Gastrocnemius medialis (tissue), 4 donors: ENCODE data around the gene BSN. TPM values are rescaled to one million over a fixed set of nuclear protein-coding genes. Genes with fewer than 3 reads are reported as not detected.
A peak's percentile ranks its signal among the peaks of the same experiment; 100 is the strongest.

ENCODE experiments used
- ATAC-seq, 2 donors: fragments of 150-250 bp; one replicate each; pipeline ENCODE4 v1.9.1; 2016
- DNase-seq, 2 donors: peaks; one replicate each; pipeline ENCODE4 v3.0.0-alpha.2; 2019
- H3K27ac ChIP-seq, 4 donors: fragments of 200-600 bp; sonication (generic); 1 replicate in 1 of 4; 2 replicates in 3 of 4; pipeline ENCODE4 v1.5.1; 2016 to 2018; ENCODE audit warnings: mild to moderate bottlenecking in 2 of 4, moderate library complexity in 1 of 4
- H3K27me3 ChIP-seq, 3 donors: fragments of 200-600 bp; sonication (generic) in 2 of 3; 1 replicate in 1 of 3; 2 replicates in 2 of 3; pipeline versions ENCODE4 v1.5.1 to v1.6.0; 2016 to 2019; ENCODE audit warnings: mild to moderate bottlenecking in 1 of 3, moderate library complexity in 1 of 3
- H3K36me3 ChIP-seq, 2 donors: fragments of 200-600 bp; sonication (generic) in 1 of 2; one replicate each; pipeline ENCODE4 v1.5.1; 2017 to 2018
- H3K4me1 ChIP-seq, 2 donors: fragments of 200-600 bp; sonication (generic) in 1 of 2; one replicate each; pipeline ENCODE4 v1.5.1; 2016 to 2017; ENCODE audit warnings: mild to moderate bottlenecking in 2 of 2
- H3K4me3 ChIP-seq, 4 donors: fragments of 200-600 bp; sonication (generic) in 3 of 4; 1 replicate in 1 of 4; 2 replicates in 3 of 4; pipeline ENCODE4 v1.5.1; 2016 to 2019; ENCODE audit warnings: mild to moderate bottlenecking in 2 of 4
- H3K9me3 ChIP-seq, 3 donors: fragments of 200-600 bp; sonication (generic) in 2 of 3; 1 replicate in 1 of 3; 2 replicates in 2 of 3; pipeline ENCODE4 v1.5.1; 2016 to 2019
- POLR2A ChIP-seq, 2 donors: fragments of 450-650 bp; IDR thresholded peaks; one replicate each; pipeline ENCODE4 v1.6.1; 2017; ENCODE audit warnings: antibody characterized with exemption in 2 of 2, mild to moderate bottlenecking in 2 of 2, moderate library complexity in 2 of 2
- in situ Hi-C, 4 donors: fragments of 200-750 bp; cut with MboI; loops; one replicate each; pipeline versions ENCODE4 v1.15.0 to v1.8.0; 2017; ENCODE audit warnings: low sequenced_read_pairs in 4 of 4
- intact Hi-C: fragments of 100-400 bp; cut with DNase I; formaldehyde crosslinking; loops from one replicate; pipeline ENCODE4 v1.15.1; 2023; ENCODE audit warnings: low total_unique reads
- total RNA-seq, 4 donors: library from RNA; depleted of rRNA; stranded (reverse); fragments of >200 nt; gene quantifications; one replicate each; pipeline versions ENCODE4 v1.1.0 to v1.2.3, GENCODE V29; 2016
- TF ChIP-seq, protein P1 (sequence below), 5 experiments: fragments of 450-650 bp in 3 of 5; fragments of 200-600 bp in 2 of 5; sonication (generic) in 2 of 5; IDR thresholded peaks in 4 of 5; conservative IDR thresholded peaks in 1 of 5; 1 replicate in 4 of 5; 2 replicates in 1 of 5; pipeline ENCODE4 v1.5.1; 2016 to 2019; ENCODE audit warnings: antibody characterized with exemption in 5 of 5, mild to moderate bottlenecking in 3 of 5, moderate library complexity in 3 of 5

The BSN gene
- total RNA-seq, 4 donors from 2014 or later: 0.10 to 0.24 (median 0.21) TPM

DNA sequence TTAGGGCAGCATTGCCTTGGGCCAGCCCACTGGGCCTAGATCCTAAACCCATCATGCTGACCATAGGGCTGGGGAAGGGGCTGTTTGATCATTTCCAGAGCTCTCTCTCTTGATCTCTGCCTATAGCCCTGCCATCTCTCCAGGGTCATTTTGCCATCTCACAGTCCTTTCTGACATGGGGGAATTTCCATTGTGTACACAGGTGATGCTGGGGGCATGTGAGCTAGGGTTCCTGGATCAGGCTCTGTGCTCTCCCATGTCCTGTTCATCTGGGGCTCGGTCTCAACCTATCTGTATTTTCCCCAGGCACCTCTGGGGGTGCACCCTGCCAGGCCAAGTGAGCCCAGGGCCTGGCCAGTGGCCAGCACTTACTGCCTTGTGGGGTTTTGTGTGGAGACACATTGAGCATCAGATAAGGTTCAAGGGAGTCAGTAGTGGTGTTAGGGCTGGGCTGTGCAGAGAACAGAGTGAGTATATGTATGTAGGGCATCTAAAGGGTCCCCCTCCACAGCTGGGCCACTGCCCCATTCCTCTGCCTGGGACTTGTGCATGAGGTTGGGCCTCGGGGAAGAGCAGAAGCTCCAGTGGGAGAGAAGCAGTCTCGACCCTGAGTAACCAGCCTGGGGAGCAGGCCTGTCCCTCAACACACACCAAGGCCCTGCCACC is 94.2 kb downstream of the BSN start:
- H3K36me3 ChIP-seq: no peaks in the 10 kb centered on the region
- intact Hi-C loops (no loop called here), in situ Hi-C loops (no loop called here)
- ATAC-seq (no peak), DNase-seq (no peak)
- H3K9me3 ChIP-seq: no peaks in the 10 kb centered on the region
- no peaks in the 10 kb centered on the region for H3K27me3 ChIP-seq
- peak overlapping the region; percentile 34 to 71 (median 50) for H3K27ac ChIP-seq
- TF ChIP-seq, protein P1, sequence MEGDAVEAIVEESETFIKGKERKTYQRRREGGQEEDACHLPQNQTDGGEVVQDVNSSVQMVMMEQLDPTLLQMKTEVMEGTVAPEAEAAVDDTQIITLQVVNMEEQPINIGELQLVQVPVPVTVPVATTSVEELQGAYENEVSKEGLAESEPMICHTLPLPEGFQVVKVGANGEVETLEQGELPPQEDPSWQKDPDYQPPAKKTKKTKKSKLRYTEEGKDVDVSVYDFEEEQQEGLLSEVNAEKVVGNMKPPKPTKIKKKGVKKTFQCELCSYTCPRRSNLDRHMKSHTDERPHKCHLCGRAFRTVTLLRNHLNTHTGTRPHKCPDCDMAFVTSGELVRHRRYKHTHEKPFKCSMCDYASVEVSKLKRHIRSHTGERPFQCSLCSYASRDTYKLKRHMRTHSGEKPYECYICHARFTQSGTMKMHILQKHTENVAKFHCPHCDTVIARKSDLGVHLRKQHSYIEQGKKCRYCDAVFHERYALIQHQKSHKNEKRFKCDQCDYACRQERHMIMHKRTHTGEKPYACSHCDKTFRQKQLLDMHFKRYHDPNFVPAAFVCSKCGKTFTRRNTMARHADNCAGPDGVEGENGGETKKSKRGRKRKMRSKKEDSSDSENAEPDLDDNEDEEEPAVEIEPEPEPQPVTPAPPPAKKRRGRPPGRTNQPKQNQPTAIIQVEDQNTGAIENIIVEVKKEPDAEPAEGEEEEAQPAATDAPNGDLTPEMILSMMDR (IDR thresholded peaks at IDR 0.05 in 4 of 5, conservative IDR thresholded peaks at IDR 0.05 in 1 of 5): no peak
- no peak for TF ChIP-seq POLR2A (IDR thresholded peaks at IDR 0.05)
- H3K4me1 ChIP-seq: peaks cover 18 to 19% of the 10 kb centered on the region in 2 donors
- no peak overlapping the region for H3K4me3 ChIP-seq

DNA sequence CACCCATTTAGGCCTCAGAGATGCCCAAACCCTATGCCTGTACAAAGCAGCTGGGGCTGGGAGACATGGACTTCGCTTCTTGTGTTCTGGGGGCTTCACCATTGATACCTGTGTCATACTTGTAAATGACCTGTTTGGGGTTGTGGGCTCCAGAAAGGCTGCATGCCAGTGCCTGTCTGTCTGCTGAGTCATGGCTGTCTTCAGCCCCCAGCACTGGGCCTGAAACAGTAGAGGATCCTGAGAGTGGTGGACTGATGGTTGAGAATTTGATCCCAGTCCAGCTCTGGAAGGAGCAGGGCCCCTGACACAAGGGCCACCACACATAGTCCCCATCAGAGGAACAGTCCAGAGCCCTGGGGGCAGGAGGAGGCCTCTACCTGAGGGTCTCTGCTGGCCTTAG is 95.3 kb downstream of the BSN start:
- Histone ChIP-seq H3K4me3 (no peak overlapping the region), H3K27ac (no peak overlapping the region), H3K27me3 (no peaks in the 10 kb centered on the region), H3K9me3 (no peaks in the 10 kb centered on the region), H3K36me3 (no peaks in the 10 kb centered on the region), H3K4me1 (peaks cover 18 to 19% of the 10 kb centered on the region in 2 donors)
- TF ChIP-seq, protein P1 (IDR thresholded peaks at IDR 0.05 in 4 of 5, conservative IDR thresholded peaks at IDR 0.05 in 1 of 5): no peak
- no peak for TF ChIP-seq POLR2A (IDR thresholded peaks at IDR 0.05)
- intact Hi-C loops (no loop called here), in situ Hi-C loops (no loop called here)
- ATAC-seq (no peak), DNase-seq (no peak)

DNA sequence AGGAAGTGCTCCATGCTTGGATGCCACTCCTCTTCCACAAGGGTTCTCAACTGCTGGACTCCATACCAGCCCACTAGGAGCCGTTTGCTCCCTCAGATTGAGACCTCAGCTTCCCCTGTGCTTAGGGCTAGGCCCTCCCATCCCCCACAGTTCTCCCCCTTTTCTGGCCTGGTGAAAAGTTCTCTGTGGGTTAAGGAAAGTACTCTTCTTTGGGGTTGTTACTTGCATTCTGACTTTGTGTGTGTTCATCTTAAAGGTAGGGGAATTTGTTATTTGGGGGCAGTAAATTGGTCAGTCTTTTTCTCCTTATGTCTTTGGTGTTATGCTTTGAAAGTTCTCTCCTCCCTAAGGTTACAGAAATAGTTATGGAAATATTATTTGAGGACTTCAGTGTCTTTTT is 95.9 kb downstream of the BSN start:
- Histone ChIP-seq H3K4me1 (peaks cover 18 to 19% of the 10 kb centered on the region in 2 donors), H3K36me3 (no peaks in the 10 kb centered on the region), H3K27ac (no peak overlapping the region), H3K4me3 (no peak overlapping the region), H3K27me3 (no peaks in the 10 kb centered on the region), H3K9me3 (no peaks in the 10 kb centered on the region)
- intact Hi-C loops (no loop called here), in situ Hi-C loops (no loop called here)
- DNase-seq: no peak
- no peak for ATAC-seq
- no peak for TF ChIP-seq POLR2A (IDR thresholded peaks at IDR 0.05)
- TF ChIP-seq, protein P1 (IDR thresholded peaks at IDR 0.05 in 4 of 5, conservative IDR thresholded peaks at IDR 0.05 in 1 of 5): no peak

DNA sequence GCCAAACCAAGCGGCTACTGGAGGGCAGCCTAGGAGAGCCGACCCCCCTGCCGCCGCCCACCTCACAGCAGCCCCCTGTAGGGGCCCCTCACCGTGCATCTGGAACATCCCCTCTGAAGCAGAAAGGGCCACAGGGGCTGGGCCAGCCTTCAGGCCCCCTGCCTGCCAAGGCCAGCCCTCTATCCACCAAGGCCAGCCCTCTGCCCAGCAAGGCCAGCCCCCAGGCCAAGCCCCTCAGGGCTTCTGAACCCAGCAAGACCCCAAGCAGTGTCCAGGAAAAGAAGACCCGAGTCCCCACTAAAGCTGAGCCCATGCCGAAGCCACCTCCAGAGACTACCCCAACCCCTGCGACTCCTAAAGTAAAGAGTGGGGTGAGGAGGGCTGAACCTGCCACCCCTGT is 96.4 kb downstream of the BSN start:
- Histone ChIP-seq H3K9me3 (no peaks in the 10 kb centered on the region), H3K27ac (no peak overlapping the region), H3K4me3 (no peak overlapping the region), H3K4me1 (peaks cover 18 to 19% of the 10 kb centered on the region in 2 donors), H3K27me3 (no peaks in the 10 kb centered on the region), H3K36me3 (no peaks in the 10 kb centered on the region)
- in situ Hi-C loops (no loop called here), intact Hi-C loops (no loop called here)
- DNase-seq: no peak
- TF ChIP-seq POLR2A (IDR thresholded peaks at IDR 0.05): no peak
- TF ChIP-seq, protein P1 (IDR thresholded peaks at IDR 0.05 in 4 of 5, conservative IDR thresholded peaks at IDR 0.05 in 1 of 5): no peak
- no peak for ATAC-seq
